Lung (tissue), 12 donors: Measurements from ENCODE around the gene PTGIS. TPM values are rescaled to one million over a fixed set of nuclear protein-coding genes. Genes with fewer than 3 reads are reported as not detected.

Experiments
- ATAC-seq: fragments of 200-7000 bp; cut with Tn5 transposase; one replicate; pipeline ENCODE4 v1.9.1; 2020; ENCODE audit warnings: moderate number of reproducible peaks; ENCODE audit not compliant: insufficient read depth, low FRiP score
- DNase-seq, 3 donors: peaks; one replicate each; pipeline ENCODE4 v3.0.0-alpha.2; 2013 to 2017
- H3K27ac ChIP-seq, 2 donors: one replicate each; pipeline ENCODE4 v1.5.1; 2013; ENCODE audit warnings: mild to moderate bottlenecking in 2 of 2, moderate library complexity in 2 of 2, control low read depth in 1 of 2, inconsistent platforms in 1 of 2, low read depth in 1 of 2, low read length in 1 of 2
- H3K27me3 ChIP-seq, 3 donors: one replicate each; pipeline ENCODE4 v1.5.1; 2013; ENCODE audit warnings: low read length in 2 of 3; ENCODE audit not compliant: control insufficient read depth in 3 of 3, insufficient read depth in 3 of 3
- H3K36me3 ChIP-seq, 4 donors: one replicate each; pipeline ENCODE4 v1.5.1; 2013; ENCODE audit warnings: low read length in 4 of 4, mild to moderate bottlenecking in 1 of 4, moderate library complexity in 1 of 4; ENCODE audit not compliant: control insufficient read depth in 4 of 4, insufficient read depth in 4 of 4
- H3K4me1 ChIP-seq, 5 donors: one replicate each; pipeline ENCODE4 v1.5.1; 2013; ENCODE audit warnings: low read length in 5 of 5, mild to moderate bottlenecking in 2 of 5, moderate library complexity in 1 of 5; ENCODE audit not compliant: control insufficient read depth in 5 of 5, insufficient read depth in 5 of 5
- H3K4me3 ChIP-seq: one replicate; pipeline ENCODE4 v1.5.1; 2013; ENCODE audit warnings: mild to moderate bottlenecking, control low read depth, moderate library complexity
- H3K9ac ChIP-seq, 2 donors: one replicate each; pipeline ENCODE4 v1.5.1; 2013; ENCODE audit warnings: low read length in 2 of 2, control low read depth in 1 of 2; ENCODE audit not compliant: insufficient read depth in 1 of 2
- H3K9me3 ChIP-seq, 4 donors: one replicate each; pipeline ENCODE4 v1.5.1; 2013; ENCODE audit warnings: low read length in 3 of 4, mild to moderate bottlenecking in 1 of 4, moderate library complexity in 1 of 4; ENCODE audit not compliant: control insufficient read depth in 4 of 4, insufficient read depth in 3 of 4
- WGBS, 2 donors: extraction: QIAGEN DNeasy Blood & Tissue Kit; methylation state at CpG; one replicate each; pipeline ENCODE4 v1.1.7; 2013; 5-methylcytosine and 5-hydroxymethylcytosine counted together
- polyA plus RNA-seq, 2 donors: library from polyadenylated mRNA; stranded (reverse); fragments of 200-250 nt; gene quantifications; one replicate each; pipeline ENCODE4 v1.2.1, GENCODE V29; 2013
- total RNA-seq, 2 donors: library from RNA; depleted of rRNA in 1 of 2; stranded (reverse); fragments of >200 nt in 1 of 2; gene quantifications; one replicate each; pipeline ENCODE4 v1.2.1, GENCODE V29; 2014 to 2021
- TF ChIP-seq, protein P1 (sequence below): IDR thresholded peaks from 2 replicates; pipeline ENCODE4 v1.5.1; 2012; ENCODE audit warnings: mild to moderate bottlenecking; ENCODE audit errors: control extremely low read depth, extremely low read depth
- donor health status: control.
- donor health status: control.
- donor health status: Bipolar disorder and iron deficiency.
- donor health status: healthy.
- donor health status: DM: yes; HTN: yes; CAD: no.

The PTGIS gene
- total and polyA plus RNA-seq, 4 donors: 5.3 to 43.8 (median 14.9) TPM

DNA sequence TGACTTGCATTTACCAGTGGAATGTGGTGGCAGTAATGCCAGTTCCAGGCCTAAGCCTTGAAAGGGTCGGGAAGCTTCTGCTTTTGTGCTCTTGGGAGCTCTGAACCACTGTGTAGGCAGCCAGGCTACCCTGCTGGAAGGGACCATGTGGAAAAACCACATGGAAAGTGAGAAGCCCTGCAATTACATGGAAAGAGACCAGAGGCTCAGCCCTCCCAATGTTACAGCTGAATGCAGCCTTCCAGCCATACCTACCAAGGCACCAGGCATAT, 70.6 kb downstream of the PTGIS start:
- Histone ChIP-seq H3K9ac (no peak overlapping the region), H3K27me3 (peaks cover 0 to 9% (median 2%) of the 10 kb centered on the region in 3 donors), H3K4me1 (no peaks in the 10 kb centered on the region), H3K4me3 (no peak overlapping the region), H3K27ac (no peak overlapping the region), H3K36me3 (no peaks in the 10 kb centered on the region), H3K9me3 (peaks cover 0 to 5% (median 1%) of the 10 kb centered on the region in 4 donors)
- no peak for DNase-seq
- WGBS, 2 donors: 44 to 58% methylated on average over 1 of the region's 1 CpG
- no peak for ATAC-seq
- TF ChIP-seq, protein P1, sequence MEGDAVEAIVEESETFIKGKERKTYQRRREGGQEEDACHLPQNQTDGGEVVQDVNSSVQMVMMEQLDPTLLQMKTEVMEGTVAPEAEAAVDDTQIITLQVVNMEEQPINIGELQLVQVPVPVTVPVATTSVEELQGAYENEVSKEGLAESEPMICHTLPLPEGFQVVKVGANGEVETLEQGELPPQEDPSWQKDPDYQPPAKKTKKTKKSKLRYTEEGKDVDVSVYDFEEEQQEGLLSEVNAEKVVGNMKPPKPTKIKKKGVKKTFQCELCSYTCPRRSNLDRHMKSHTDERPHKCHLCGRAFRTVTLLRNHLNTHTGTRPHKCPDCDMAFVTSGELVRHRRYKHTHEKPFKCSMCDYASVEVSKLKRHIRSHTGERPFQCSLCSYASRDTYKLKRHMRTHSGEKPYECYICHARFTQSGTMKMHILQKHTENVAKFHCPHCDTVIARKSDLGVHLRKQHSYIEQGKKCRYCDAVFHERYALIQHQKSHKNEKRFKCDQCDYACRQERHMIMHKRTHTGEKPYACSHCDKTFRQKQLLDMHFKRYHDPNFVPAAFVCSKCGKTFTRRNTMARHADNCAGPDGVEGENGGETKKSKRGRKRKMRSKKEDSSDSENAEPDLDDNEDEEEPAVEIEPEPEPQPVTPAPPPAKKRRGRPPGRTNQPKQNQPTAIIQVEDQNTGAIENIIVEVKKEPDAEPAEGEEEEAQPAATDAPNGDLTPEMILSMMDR: no peak

DNA sequence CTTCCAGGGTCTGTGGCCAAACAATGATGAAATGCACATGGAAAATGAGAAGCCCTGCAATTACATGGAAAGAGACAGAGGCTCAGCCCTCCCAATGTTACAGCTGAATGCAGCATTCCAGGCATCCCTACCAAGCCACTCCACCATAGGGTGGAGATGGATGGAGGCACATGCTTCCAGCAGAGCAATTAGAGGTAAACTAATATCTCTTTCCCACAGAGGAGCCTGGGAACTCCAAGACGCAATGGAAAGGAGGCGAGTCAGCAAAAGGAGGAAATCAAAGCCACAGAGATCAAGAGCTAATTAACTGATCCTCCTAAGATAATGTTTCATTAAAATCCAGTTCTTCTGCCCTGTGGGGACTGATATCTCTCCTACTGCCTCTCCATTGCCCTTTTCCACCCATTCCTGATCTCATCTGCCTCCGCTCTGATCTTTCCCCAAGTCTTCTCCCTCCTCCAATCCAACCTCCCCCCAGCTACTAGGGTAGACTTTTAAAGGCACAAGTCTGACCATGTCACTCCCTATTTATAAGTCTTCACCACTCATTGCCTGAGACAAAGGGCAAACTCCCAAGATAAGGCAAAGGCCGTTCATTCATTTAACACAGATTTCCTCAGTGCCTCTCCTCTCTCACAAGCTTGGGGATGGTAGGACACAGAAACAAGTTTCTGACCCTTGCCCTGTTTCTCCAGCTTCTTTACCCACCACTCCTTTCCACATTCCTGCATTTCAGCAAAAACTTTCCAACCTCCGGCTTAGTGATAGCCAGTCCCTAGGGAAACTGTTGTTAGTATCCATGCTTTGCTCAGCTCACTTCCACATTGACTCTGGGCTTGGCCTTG, 71.2 kb downstream of the PTGIS start:
- H3K4me3 ChIP-seq: no peak overlapping the region
- no peak overlapping the region for H3K9ac ChIP-seq
- peaks cover 0 to 9% (median 2%) of the 10 kb centered on the region in 3 donors for H3K27me3 ChIP-seq
- TF ChIP-seq, protein P1: no peak
- WGBS, 2 donors: 67 to 72% methylated on average over 5 of the region's 5 CpGs
- H3K9me3 ChIP-seq: peaks cover 0 to 5% (median 0%) of the 10 kb centered on the region in 4 donors
- ATAC-seq (no peak), DNase-seq (no peak)
- H3K4me1 ChIP-seq: no peaks in the 10 kb centered on the region
- no peak overlapping the region for H3K27ac ChIP-seq
- H3K36me3 ChIP-seq: no peaks in the 10 kb centered on the region

DNA sequence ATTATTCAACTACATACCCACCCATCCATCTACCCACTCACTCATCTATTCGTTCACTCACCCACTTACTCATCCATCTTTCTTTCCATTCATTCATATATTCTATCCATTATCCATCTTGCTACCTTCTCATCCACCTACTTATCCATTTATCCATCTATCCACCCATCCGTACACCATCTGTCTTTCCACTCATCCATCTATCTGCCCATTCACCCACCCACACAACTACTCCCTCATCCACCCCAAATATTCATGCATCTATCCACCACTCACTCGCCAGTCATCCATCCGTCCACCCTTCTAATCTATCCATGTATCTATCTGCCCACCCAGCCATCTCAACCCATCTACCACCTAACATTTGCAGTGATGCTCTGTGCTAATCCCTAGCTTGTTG, 71.9 kb downstream of the PTGIS start:
- H3K27ac ChIP-seq: no peak overlapping the region
- ATAC-seq (no peak), DNase-seq (no peak)
- H3K9ac ChIP-seq: no peak overlapping the region
- H3K4me1 ChIP-seq: no peaks in the 10 kb centered on the region
- H3K4me3 ChIP-seq: no peak overlapping the region
- 78 to 85% methylated on average over 4 of the region's 4 CpGs for WGBS, 2 donors
- H3K9me3 ChIP-seq: peaks cover 0 to 5% (median 0%) of the 10 kb centered on the region in 4 donors
- peaks cover 0 to 9% (median 2%) of the 10 kb centered on the region in 3 donors for H3K27me3 ChIP-seq
- TF ChIP-seq, protein P1: no peak
- no peaks in the 10 kb centered on the region for H3K36me3 ChIP-seq
